GM23338 (cell line): ENCODE data around the gene PSMD11. TPM values are rescaled to one million over a fixed set of nuclear protein-coding genes. Genes with fewer than 3 reads are reported as not detected.

Source experiments
- ATAC-seq: fragments of 200-7000 bp; cut with Tn5 transposase; 3 replicates; pipeline ENCODE4 v1.9.1; 2020
- DNase-seq: peaks from one replicate; pipeline ENCODE4 v3.0.0-alpha.2; 2015; ENCODE audit warnings: low spot score
- H2AFZ ChIP-seq: fragments of 200-600 bp; sonication (generic); 2 replicates; pipeline ENCODE4 v1.8.0; 2016; ENCODE audit warnings: antibody characterized with exemption, mild to moderate bottlenecking, moderate library complexity
- H3F3A ChIP-seq: fragments of 200-600 bp; sonication (generic); replicated peaks from 2 replicates; pipeline ENCODE4 v1.8.0; 2017; ENCODE audit warnings: antibody characterized with exemption, mixed run types, low read depth
- H3K27ac ChIP-seq: fragments of 200-600 bp; sonication (generic); 2 replicates; pipeline ENCODE4 v1.6.1; 2016; ENCODE audit warnings: low read depth
- H3K27me3 ChIP-seq: fragments of 200-600 bp; sonication (generic); 2 replicates; pipeline ENCODE4 v1.8.0; 2016; ENCODE audit warnings: mild to moderate bottlenecking, mixed run types, moderate library complexity; ENCODE audit not compliant: insufficient read depth
- H3K36me3 ChIP-seq: fragments of 200-600 bp; sonication (generic); 2 replicates; pipeline ENCODE4 v1.8.0; 2016; ENCODE audit warnings: mild to moderate bottlenecking; ENCODE audit not compliant: insufficient read depth
- H3K4me1 ChIP-seq: fragments of 200-600 bp; sonication (generic); 2 replicates; pipeline ENCODE4 v1.8.0; 2016; ENCODE audit warnings: mild to moderate bottlenecking, moderate library complexity; ENCODE audit not compliant: insufficient read depth
- H3K4me2 ChIP-seq: fragments of 200-600 bp; sonication (generic); 2 replicates; pipeline ENCODE4 v1.7.1; 2017; ENCODE audit warnings: mixed run types
- H3K4me3 ChIP-seq: fragments of 200-600 bp; sonication (generic); 2 replicates; pipeline ENCODE4 v1.6.1; 2016; ENCODE audit warnings: mixed run types
- H3K79me2 ChIP-seq: fragments of 200-600 bp; sonication (generic); replicated peaks from 2 replicates; pipeline ENCODE4 v1.8.0; 2017; ENCODE audit warnings: mild to moderate bottlenecking; ENCODE audit not compliant: insufficient read depth
- H3K9me2 ChIP-seq: fragments of 200-600 bp; sonication (generic); 2 replicates; pipeline ENCODE4 v1.8.0; 2017; ENCODE audit not compliant: insufficient read depth
- H4K20me1 ChIP-seq: fragments of 200-600 bp; sonication (generic); replicated peaks from 2 replicates; pipeline ENCODE4 v1.8.0; 2017; ENCODE audit warnings: mild to moderate bottlenecking; ENCODE audit not compliant: insufficient read depth
- H3K27ac Mint-ChIP-seq: 2 replicates; pipeline ENCODE4 v1.8.0; 2020; ENCODE audit warnings: inconsistent platforms, mild to moderate bottlenecking, moderate library complexity, mixed read lengths
- H3K27me3 Mint-ChIP-seq: 3 replicates; pipeline ENCODE4 v1.8.0; 2022; ENCODE audit warnings: low read depth, mild to moderate bottlenecking, moderate library complexity, mixed read lengths, inconsistent platforms; ENCODE audit not compliant: insufficient read depth, poor library complexity
- H3K36me3 Mint-ChIP-seq: 3 replicates; pipeline ENCODE4 v1.8.0; 2021; ENCODE audit warnings: low read depth, mild to moderate bottlenecking, inconsistent platforms, moderate library complexity, mixed read lengths
- H3K4me1 Mint-ChIP-seq: 3 replicates; pipeline ENCODE4 v1.8.0; 2020; ENCODE audit warnings: mild to moderate bottlenecking, inconsistent platforms, mixed read lengths
- H3K4me3 Mint-ChIP-seq: 3 replicates; pipeline ENCODE4 v1.8.0; 2021; ENCODE audit warnings: moderate library complexity, mild to moderate bottlenecking, inconsistent platforms, mixed read lengths
- H3K9me3 Mint-ChIP-seq: 3 replicates; pipeline ENCODE4 v1.8.0; 2020; ENCODE audit warnings: moderate library complexity, mild to moderate bottlenecking, inconsistent platforms, mixed read lengths
- POLR2AphosphoS5 ChIP-seq: IDR thresholded peaks from 2 replicates; pipeline ENCODE4 v1.6.1; 2016; ENCODE audit warnings: antibody characterized with exemption, low read depth
- polyA plus RNA-seq: library from polyadenylated mRNA; unstranded; fragments of >200 nt; fragmentation: Nextera tagmentation; extraction: Ambion mirVana; gene quantifications from 2 replicates; pipeline ENCODE4 v1.2.1, GENCODE V29; 2016
- total RNA-seq: library from RNA; depleted of rRNA; stranded (reverse); fragments of >200 nt; shearing (Covaris generic); gene quantifications from 2 replicates; pipeline ENCODE4 v1.2.3, GENCODE V29; 2014
- TF ChIP-seq, protein P1 (sequence below): IDR thresholded peaks from 2 replicates; pipeline ENCODE4 v1.6.1; 2016; ENCODE audit warnings: antibody characterized with exemption
- TF ChIP-seq, protein P2 (sequence below), 2 experiments: fragments of 200-600 bp in 1 of 2; sonication (generic) in 1 of 2; conservative IDR thresholded peaks; 2 replicates each; pipeline versions ENCODE4 v1.5.1 to v1.6.1; 2016 to 2017; ENCODE audit warnings: antibody characterized with exemption in 2 of 2, low read depth in 2 of 2, mild to moderate bottlenecking in 2 of 2, moderate library complexity in 1 of 2
- TF ChIP-seq, protein P3 (sequence below): fragments of 250-450 bp; sonication (Bioruptor Pico); IDR thresholded peaks from 2 replicates; pipeline ENCODE4 v1.5.0; 2020; ENCODE audit warnings: mild to moderate bottlenecking, moderate library complexity

Gene PSMD11
- total and polyA plus RNA-seq, 2 experiments from 2014 or later = 180 to 360 TPM

DNA sequence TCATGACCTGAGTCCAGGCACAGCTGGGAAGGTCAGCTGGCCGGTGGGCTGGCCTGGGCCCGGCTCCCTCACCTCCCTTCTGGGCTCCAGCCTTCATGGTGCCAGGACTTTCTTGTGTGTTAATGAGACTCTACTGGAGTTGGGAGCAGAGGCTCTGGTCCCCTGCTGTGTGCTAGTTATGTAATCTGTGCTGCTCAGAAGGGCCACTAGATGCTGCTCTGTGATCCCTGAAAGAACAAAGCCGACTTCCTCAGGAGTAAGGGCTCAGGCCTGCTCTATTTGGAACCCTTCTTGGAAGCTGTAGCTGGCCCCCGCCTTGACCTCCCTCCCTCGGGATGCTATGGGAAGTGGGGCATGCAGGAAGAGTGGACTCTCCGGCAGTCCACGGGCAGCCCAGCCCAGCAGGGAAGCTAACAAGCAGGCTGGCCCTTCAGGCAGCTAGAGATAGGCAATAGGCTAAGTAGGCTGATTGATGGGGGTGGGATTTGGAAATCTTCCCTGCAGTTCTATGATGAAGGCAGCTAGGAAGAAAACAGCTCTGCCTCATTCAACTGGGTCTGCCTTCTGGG lies 39.2 kb downstream of the PSMD11 start:
- 0 out of 2 replicates have a peak overlapping the region, but pooled peaks have one; percentile 5 for H3K4me2 ChIP-seq
- Mint-ChIP-seq H3K4me3 (no peak overlapping the region), H3K27me3 (peaks cover 23% of the 10 kb centered on the region), H3K4me1 (peaks cover 48% of the 10 kb centered on the region), H3K27ac (peak overlapping the region; percentile 81), H3K36me3 (peaks cover 54% of the 10 kb centered on the region), H3K9me3 (peaks cover 3% of the 10 kb centered on the region; the same call in 1 of the 3 replicates)
- peaks cover 33% of the 10 kb centered on the region for H3K4me1 ChIP-seq
- peaks cover 19% of the 10 kb centered on the region for H4K20me1 ChIP-seq
- DNase-seq = peak; percentile 94
- peak; percentile 54 for ATAC-seq
- no peaks in the 10 kb centered on the region for H3K9me2 ChIP-seq
- H3K4me3 ChIP-seq = no peak overlapping the region
- H3K27me3 ChIP-seq = no peaks in the 10 kb centered on the region
- peaks cover 32% of the 10 kb centered on the region for H3K36me3 ChIP-seq
- peak; percentile 14; the same call in 1 of the 2 replicates for TF ChIP-seq POLR2AphosphoS5
- TF ChIP-seq, protein P1, sequence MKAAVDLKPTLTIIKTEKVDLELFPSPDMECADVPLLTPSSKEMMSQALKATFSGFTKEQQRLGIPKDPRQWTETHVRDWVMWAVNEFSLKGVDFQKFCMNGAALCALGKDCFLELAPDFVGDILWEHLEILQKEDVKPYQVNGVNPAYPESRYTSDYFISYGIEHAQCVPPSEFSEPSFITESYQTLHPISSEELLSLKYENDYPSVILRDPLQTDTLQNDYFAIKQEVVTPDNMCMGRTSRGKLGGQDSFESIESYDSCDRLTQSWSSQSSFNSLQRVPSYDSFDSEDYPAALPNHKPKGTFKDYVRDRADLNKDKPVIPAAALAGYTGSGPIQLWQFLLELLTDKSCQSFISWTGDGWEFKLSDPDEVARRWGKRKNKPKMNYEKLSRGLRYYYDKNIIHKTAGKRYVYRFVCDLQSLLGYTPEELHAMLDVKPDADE = no peak
- TF ChIP-seq, protein P2, sequence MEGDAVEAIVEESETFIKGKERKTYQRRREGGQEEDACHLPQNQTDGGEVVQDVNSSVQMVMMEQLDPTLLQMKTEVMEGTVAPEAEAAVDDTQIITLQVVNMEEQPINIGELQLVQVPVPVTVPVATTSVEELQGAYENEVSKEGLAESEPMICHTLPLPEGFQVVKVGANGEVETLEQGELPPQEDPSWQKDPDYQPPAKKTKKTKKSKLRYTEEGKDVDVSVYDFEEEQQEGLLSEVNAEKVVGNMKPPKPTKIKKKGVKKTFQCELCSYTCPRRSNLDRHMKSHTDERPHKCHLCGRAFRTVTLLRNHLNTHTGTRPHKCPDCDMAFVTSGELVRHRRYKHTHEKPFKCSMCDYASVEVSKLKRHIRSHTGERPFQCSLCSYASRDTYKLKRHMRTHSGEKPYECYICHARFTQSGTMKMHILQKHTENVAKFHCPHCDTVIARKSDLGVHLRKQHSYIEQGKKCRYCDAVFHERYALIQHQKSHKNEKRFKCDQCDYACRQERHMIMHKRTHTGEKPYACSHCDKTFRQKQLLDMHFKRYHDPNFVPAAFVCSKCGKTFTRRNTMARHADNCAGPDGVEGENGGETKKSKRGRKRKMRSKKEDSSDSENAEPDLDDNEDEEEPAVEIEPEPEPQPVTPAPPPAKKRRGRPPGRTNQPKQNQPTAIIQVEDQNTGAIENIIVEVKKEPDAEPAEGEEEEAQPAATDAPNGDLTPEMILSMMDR (conservative IDR thresholded peaks at IDR 0.05; ENCODE audit: low read depth in 2 of 2) = peak; percentile 59 to 81
- TF ChIP-seq, protein P3, sequence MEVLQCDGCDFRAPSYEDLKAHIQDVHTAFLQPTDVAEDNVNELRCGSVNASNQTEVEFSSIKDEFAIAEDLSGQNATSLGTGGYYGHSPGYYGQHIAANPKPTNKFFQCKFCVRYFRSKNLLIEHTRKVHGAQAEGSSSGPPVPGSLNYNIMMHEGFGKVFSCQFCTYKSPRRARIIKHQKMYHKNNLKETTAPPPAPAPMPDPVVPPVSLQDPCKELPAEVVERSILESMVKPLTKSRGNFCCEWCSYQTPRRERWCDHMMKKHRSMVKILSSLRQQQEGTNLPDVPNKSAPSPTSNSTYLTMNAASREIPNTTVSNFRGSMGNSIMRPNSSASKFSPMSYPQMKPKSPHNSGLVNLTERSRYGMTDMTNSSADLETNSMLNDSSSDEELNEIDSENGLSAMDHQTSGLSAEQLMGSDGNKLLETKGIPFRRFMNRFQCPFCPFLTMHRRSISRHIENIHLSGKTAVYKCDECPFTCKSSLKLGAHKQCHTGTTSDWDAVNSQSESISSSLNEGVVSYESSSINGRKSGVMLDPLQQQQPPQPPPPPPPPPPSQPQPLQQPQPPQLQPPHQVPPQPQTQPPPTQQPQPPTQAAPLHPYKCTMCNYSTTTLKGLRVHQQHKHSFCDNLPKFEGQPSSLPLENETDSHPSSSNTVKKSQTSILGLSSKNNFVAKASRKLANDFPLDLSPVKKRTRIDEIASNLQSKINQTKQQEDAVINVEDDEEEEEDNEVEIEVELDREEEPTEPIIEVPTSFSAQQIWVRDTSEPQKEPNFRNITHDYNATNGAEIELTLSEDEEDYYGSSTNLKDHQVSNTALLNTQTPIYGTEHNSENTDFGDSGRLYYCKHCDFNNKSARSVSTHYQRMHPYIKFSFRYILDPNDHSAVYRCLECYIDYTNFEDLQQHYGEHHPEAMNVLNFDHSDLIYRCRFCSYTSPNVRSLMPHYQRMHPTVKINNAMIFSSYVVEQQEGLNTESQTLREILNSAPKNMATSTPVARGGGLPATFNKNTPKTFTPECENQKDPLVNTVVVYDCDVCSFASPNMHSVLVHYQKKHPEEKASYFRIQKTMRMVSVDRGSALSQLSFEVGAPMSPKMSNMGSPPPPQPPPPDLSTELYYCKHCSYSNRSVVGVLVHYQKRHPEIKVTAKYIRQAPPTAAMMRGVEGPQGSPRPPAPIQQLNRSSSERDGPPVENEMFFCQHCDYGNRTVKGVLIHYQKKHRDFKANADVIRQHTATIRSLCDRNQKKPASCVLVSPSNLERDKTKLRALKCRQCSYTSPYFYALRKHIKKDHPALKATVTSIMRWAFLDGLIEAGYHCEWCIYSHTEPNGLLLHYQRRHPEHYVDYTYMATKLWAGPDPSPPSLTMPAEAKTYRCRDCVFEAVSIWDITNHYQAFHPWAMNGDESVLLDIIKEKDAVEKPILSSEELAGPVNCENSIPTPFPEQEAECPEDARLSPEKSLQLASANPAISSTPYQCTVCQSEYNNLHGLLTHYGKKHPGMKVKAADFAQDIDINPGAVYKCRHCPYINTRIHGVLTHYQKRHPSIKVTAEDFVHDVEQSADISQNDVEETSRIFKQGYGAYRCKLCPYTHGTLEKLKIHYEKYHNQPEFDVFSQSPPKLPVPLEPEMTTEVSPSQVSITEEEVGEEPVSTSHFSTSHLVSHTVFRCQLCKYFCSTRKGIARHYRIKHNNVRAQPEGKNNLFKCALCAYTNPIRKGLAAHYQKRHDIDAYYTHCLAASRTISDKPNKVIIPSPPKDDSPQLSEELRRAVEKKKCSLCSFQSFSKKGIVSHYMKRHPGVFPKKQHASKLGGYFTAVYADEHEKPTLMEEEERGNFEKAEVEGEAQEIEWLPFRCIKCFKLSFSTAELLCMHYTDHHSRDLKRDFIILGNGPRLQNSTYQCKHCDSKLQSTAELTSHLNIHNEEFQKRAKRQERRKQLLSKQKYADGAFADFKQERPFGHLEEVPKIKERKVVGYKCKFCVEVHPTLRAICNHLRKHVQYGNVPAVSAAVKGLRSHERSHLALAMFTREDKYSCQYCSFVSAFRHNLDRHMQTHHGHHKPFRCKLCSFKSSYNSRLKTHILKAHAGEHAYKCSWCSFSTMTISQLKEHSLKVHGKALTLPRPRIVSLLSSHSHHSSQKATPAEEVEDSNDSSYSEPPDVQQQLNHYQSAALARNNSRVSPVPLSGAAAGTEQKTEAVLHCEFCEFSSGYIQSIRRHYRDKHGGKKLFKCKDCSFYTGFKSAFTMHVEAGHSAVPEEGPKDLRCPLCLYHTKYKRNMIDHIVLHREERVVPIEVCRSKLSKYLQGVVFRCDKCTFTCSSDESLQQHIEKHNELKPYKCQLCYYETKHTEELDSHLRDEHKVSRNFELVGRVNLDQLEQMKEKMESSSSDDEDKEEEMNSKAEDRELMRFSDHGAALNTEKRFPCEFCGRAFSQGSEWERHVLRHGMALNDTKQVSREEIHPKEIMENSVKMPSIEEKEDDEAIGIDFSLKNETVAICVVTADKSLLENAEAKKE = peak; percentile 40; the same call in 1 of the 2 replicates
- peak overlapping the region; percentile 16 for H3K27ac ChIP-seq
- peaks cover 41% of the 10 kb centered on the region for H3F3A ChIP-seq
- peaks cover 4% of the 10 kb centered on the region for H3K79me2 ChIP-seq
- no peak overlapping the region for H2AFZ ChIP-seq
